Measurements from ENCODE around the gene SSTR4. TPM values are rescaled to one million over a fixed set of nuclear protein-coding genes. Genes with fewer than 3 reads are reported as not detected.
"Not testable (repeated sequence)": the region's sequence is repeated elsewhere in the genome, so short reads cannot be mapped to it uniquely, and the experiment has no call there.

SSTR4 gene, protein sequence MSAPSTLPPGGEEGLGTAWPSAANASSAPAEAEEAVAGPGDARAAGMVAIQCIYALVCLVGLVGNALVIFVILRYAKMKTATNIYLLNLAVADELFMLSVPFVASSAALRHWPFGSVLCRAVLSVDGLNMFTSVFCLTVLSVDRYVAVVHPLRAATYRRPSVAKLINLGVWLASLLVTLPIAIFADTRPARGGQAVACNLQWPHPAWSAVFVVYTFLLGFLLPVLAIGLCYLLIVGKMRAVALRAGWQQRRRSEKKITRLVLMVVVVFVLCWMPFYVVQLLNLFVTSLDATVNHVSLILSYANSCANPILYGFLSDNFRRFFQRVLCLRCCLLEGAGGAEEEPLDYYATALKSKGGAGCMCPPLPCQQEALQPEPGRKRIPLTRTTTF
- total RNA-seq, result not detected in 3 replicates

DNA sequence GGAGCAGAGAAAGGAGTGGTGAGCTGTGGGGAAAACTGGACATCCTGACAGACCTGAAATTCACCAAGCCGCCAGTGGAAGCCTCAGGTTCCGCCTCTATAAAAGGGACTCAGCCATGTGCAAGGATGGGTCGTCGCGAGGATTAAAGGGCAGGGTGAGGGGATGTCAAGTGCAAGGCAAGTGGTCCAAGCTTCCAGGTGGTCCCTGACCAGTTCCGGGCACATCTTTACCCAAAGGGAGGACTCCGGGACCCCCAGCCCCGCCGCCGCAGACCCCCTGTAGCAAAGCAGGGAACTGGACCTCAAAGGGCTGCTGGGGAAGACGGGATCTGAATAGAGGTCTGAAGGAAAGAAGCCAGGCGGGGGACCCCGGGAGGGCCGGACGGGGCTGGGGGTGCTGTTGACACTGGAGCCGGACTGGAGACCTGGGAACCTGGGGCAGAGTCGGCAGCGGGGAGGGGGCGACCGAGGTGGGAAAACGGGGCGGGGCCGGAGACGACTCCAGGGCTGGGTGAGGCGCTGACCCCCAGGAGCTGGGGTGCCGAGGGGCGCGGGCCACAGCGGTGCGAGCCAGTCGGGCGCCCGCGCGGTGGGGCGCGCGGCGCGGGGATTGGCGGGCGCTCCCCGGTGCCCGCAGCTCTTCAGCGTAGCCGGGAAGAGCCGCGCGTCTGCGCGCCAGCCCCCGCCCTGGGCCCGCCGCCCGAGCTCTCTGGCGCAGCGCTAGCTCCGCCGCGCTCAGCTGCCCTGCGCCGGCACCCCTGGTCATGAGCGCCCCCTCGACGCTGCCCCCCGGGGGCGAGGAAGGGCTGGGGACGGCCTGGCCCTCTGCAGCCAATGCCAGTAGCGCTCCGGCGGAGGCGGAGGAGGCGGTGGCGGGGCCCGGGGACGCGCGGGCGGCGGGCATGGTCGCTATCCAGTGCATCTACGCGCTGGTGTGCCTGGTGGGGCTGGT, at the start of gene SSTR4:
TSS of gene SSTR4 (plus strand) at position 592 of the 951 bp plus-strand sequence. CDS start at position 764, 172 bp downstream.
- DNase-seq (ENCODE audit: low spot score in 2 of 2, unreplicated experiment in 2 of 2), result no peak
- TF ChIP-seq, protein P1, sequence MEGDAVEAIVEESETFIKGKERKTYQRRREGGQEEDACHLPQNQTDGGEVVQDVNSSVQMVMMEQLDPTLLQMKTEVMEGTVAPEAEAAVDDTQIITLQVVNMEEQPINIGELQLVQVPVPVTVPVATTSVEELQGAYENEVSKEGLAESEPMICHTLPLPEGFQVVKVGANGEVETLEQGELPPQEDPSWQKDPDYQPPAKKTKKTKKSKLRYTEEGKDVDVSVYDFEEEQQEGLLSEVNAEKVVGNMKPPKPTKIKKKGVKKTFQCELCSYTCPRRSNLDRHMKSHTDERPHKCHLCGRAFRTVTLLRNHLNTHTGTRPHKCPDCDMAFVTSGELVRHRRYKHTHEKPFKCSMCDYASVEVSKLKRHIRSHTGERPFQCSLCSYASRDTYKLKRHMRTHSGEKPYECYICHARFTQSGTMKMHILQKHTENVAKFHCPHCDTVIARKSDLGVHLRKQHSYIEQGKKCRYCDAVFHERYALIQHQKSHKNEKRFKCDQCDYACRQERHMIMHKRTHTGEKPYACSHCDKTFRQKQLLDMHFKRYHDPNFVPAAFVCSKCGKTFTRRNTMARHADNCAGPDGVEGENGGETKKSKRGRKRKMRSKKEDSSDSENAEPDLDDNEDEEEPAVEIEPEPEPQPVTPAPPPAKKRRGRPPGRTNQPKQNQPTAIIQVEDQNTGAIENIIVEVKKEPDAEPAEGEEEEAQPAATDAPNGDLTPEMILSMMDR (IDR thresholded peaks at IDR 0.05; ENCODE audit: unreplicated experiment), result no peak
- Mint-ChIP-seq H3K36me3 (no peaks in the 10 kb centered on the region), H3K27ac (no peak within 1 kb of the TSS), H3K4me3 (peak within 1 kb of the TSS; percentile 33), H3K27me3 (ENCODE audit: low read depth) (peaks cover 92% of the 10 kb centered on the region), H3K9me3 (no peaks in the 10 kb centered on the region), H3K4me1 (peaks cover 11% of the 10 kb centered on the region)

DNA sequence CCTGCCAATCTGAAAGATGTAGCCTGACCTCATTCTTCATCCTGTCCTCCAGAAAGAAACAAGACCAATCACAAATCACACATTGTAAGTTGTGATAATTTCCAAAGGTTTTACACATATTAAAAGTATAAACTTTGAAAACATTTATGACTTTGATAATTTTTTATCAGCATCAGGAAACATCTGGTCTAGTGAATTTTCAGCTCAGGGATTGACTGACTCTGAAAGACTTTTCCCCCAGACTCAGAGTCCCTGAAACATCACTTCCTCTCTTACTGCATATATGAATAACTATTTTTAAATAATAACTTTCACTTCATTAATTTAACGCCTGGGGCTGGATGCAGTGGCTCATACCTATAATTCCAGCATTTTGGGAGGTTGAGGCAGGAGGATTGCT, 48.5 kb upstream of the SSTR4 start:
- H3K4me1 Mint-ChIP-seq, result peaks cover 9% of the 10 kb centered on the region
- DNase-seq (ENCODE audit: low spot score in 2 of 2, unreplicated experiment in 2 of 2), result no peak
- TF ChIP-seq, protein P1 (IDR thresholded peaks at IDR 0.05; ENCODE audit: unreplicated experiment), result no peak
- H3K9me3 Mint-ChIP-seq, result no peaks in the 10 kb centered on the region
- no peaks in the 10 kb centered on the region for H3K36me3 Mint-ChIP-seq
- peaks cover 17% of the 10 kb centered on the region for H3K27me3 Mint-ChIP-seq (ENCODE audit: low read depth)
- no peak overlapping the region for H3K4me3 Mint-ChIP-seq
- no peak overlapping the region for H3K27ac Mint-ChIP-seq

DNA sequence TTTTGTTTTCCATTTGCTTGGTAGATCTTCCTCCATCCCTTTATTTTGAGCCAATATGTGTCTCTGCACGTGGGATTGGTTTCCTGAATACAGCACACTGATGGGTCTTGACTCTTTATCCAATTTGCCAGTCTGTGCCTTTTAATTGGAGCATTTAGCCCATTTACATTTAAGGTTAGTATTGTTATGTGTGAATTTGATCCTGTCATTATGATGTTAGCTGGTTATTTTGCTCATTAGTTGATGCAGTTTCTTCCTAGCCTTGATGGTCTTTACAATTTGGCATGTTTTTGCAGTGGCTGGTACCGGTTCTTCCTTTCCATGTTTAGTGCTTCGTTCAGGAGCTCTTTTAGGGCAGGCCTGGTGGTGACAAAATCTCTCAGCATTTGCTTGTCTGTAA, 43.7 kb upstream of the SSTR4 start:
- H3K9me3 Mint-ChIP-seq, result peaks cover 13% of the 10 kb centered on the region
- H3K27ac Mint-ChIP-seq; H3K36me3 Mint-ChIP-seq; H3K4me3 Mint-ChIP-seq; DNase-seq (ENCODE audit: low spot score in 2 of 2, unreplicated experiment in 2 of 2); H3K4me1 Mint-ChIP-seq: not testable (repeated sequence)
- H3K27me3 Mint-ChIP-seq (ENCODE audit: low read depth), result peaks cover 12% of the 10 kb centered on the region

DNA sequence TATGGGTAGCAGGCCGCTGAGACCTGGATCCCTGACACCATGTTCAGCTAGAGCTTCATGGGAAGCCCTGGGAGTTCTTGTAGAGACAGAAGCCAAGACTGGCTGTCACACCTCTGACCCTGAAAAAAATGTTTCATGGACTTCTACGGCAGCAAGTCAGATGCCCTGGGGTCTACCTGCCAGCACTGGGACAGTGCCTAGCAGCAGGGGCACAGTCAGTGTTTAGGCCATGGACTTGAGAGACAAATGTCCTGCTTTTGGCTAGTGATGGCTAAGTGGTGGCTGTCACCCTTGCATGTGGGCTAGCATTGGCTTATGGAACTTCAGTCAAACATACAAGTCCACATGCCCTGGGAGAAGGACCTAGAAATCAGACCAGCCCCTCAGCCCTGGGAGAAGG, 41.3 kb upstream of the SSTR4 start:
- no peak for DNase-seq (ENCODE audit: low spot score in 2 of 2, unreplicated experiment in 2 of 2)
- no peak overlapping the region for H3K27ac Mint-ChIP-seq
- no peaks in the 10 kb centered on the region for H3K4me1 Mint-ChIP-seq
- TF ChIP-seq, protein P1 (IDR thresholded peaks at IDR 0.05; ENCODE audit: unreplicated experiment), result no peak
- H3K9me3 Mint-ChIP-seq, result peaks cover 13% of the 10 kb centered on the region
- H3K27me3 Mint-ChIP-seq (ENCODE audit: low read depth), result peaks cover 16% of the 10 kb centered on the region
- H3K4me3 Mint-ChIP-seq, result no peak overlapping the region
- H3K36me3 Mint-ChIP-seq, result no peaks in the 10 kb centered on the region

DNA sequence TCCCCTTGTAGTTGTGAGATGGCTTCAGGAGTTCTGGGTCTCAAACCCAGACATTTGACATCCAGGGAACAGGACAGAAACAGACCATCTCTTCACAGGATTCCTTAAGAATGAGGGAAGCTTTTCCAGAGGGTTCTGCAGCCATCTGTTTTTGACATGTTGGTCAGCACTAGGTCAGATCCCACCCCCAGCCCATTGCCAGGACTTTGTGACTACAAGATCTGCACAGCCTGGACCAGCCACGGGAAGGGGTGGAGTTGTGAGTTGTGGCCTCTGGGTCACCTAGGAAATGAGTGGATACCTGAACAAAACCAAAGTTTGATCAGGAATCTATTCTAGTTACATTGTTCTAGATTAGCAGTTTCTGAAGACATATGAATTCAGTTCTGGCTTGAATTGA, 39.2 kb upstream of the SSTR4 start:
- H3K4me1 Mint-ChIP-seq, result peaks cover 7% of the 10 kb centered on the region
- TF ChIP-seq, protein P1 (IDR thresholded peaks at IDR 0.05; ENCODE audit: unreplicated experiment), result no peak

DNA sequence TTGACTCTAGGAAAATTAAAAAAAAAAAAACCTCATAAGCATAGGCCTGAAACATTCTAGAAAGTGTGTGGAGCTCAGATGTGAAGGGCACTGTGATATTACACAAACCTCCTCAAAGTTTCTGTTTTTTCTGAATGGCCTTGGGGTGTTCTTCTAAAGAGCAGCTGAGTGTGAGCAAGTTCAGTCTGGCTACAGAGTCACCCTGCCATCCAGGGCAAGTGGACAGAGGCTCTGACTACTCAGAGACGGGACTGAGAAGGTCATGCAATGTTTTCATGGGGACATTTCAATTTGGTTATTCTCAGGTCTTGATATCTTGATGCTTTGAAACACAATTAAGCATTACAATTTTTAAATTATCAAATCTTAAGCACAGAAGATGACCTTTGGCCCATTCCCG, 36.6 kb upstream of the SSTR4 start:
- H3K4me3 Mint-ChIP-seq, result no peak overlapping the region
- no peaks in the 10 kb centered on the region for H3K36me3 Mint-ChIP-seq
- peaks cover 7% of the 10 kb centered on the region for H3K4me1 Mint-ChIP-seq
- peaks cover 20% of the 10 kb centered on the region for H3K27me3 Mint-ChIP-seq (ENCODE audit: low read depth)
- TF ChIP-seq, protein P1 (IDR thresholded peaks at IDR 0.05; ENCODE audit: unreplicated experiment), result no peak
- no peak overlapping the region for H3K27ac Mint-ChIP-seq
- no peak for DNase-seq (ENCODE audit: low spot score in 2 of 2, unreplicated experiment in 2 of 2)
- H3K9me3 Mint-ChIP-seq, result peaks cover 6% of the 10 kb centered on the region

More for the DNA sequence above, 39.2 kb upstream of the SSTR4 start:
- no peak for DNase-seq (ENCODE audit: low spot score in 2 of 2, unreplicated experiment in 2 of 2)
- Mint-ChIP-seq H3K27ac (no peak overlapping the region), H3K9me3 (peaks cover 13% of the 10 kb centered on the region), H3K36me3 (no peaks in the 10 kb centered on the region), H3K27me3 (ENCODE audit: low read depth) (peaks cover 12% of the 10 kb centered on the region), H3K4me3 (no peak overlapping the region)

All from mesothelial cell of epicardium (in vitro differentiated cells).